SK-N-SH treated with all-trans-retinoic acid at 6 μM for 48 hours (cell line): ENCODE measurements around the gene NIPSNAP3A.

Experiments used
- ATAC-seq: fragments of 200-7000 bp; cut with Tn5 transposase; 3 replicates; pipeline ENCODE4 v1.9.1; 2020; ENCODE audit warnings: mild to moderate bottlenecking, moderate library complexity
- BACH2 ChIP-seq: fragments of 250-450 bp; sonication (Bioruptor Pico); IDR thresholded peaks from 2 replicates; pipeline ENCODE4 v1.9.0; 2021; ENCODE audit warnings: mild to moderate bottlenecking, borderline replicate concordance
- CSDC2 ChIP-seq: fragments of 250-450 bp; sonication (Bioruptor Pico); IDR thresholded peaks from 2 replicates; pipeline ENCODE4 v1.5.0; 2020; ENCODE audit warnings: mild to moderate bottlenecking, moderate library complexity
- GLIS3 ChIP-seq: fragments of 250-450 bp; sonication (Bioruptor Pico); IDR thresholded peaks from 2 replicates; pipeline ENCODE4 v1.5.0; 2020; ENCODE audit warnings: mild to moderate bottlenecking, moderate library complexity
- ISL1 ChIP-seq: fragments of 250-450 bp; sonication (Bioruptor Pico); IDR thresholded peaks from 2 replicates; pipeline ENCODE4 v2.1.2; 2022; ENCODE audit warnings: mild to moderate bottlenecking, moderate library complexity
- OSR1 ChIP-seq: fragments of 250-450 bp; sonication (Bioruptor Pico); IDR thresholded peaks from 2 replicates; pipeline ENCODE4 v1.8.0; 2022; ENCODE audit warnings: moderate library complexity, mild to moderate bottlenecking, inconsistent platforms
- RARB ChIP-seq: fragments of 250-450 bp; sonication (Bioruptor Pico); IDR thresholded peaks from 2 replicates; pipeline ENCODE4 v1.8.0; 2021; ENCODE audit warnings: mild to moderate bottlenecking, moderate library complexity
- SNAI2 ChIP-seq: fragments of 250-450 bp; sonication (Bioruptor Pico); IDR thresholded peaks from 2 replicates; pipeline ENCODE4 v1.5.0; 2020; ENCODE audit warnings: mild to moderate bottlenecking, moderate library complexity
- TOX ChIP-seq: fragments of 250-450 bp; sonication (Bioruptor Pico); IDR thresholded peaks from 2 replicates; pipeline ENCODE4 v1.8.0; 2021; ENCODE audit warnings: mild to moderate bottlenecking, moderate library complexity, borderline replicate concordance
- ZFP3 ChIP-seq: fragments of 250-450 bp; sonication (Bioruptor Pico); IDR thresholded peaks from 2 replicates; pipeline ENCODE4 v1.5.0; 2020; ENCODE audit warnings: mild to moderate bottlenecking, moderate library complexity
- ZFP30 ChIP-seq: fragments of 450-650 bp; formaldehyde crosslinking; IDR thresholded peaks from 2 replicates; pipeline ENCODE4 v1.5.0; 2022; ENCODE audit warnings: mild to moderate bottlenecking, moderate library complexity
- ZNF565 ChIP-seq: fragments of 450-650 bp; formaldehyde crosslinking; conservative IDR thresholded peaks from 2 replicates; pipeline ENCODE4 v1.5.0; 2020; ENCODE audit warnings: low read depth, mild to moderate bottlenecking, moderate library complexity
- ZNF8 ChIP-seq: fragments of 450-650 bp; formaldehyde crosslinking; IDR thresholded peaks from 2 replicates; pipeline ENCODE4 v1.5.0; 2020; ENCODE audit warnings: mild to moderate bottlenecking, moderate library complexity
- TF ChIP-seq, protein P1 (sequence below): fragments of 250-450 bp; sonication (Bioruptor Pico); IDR thresholded peaks from 2 replicates; pipeline ENCODE4 v1.5.1; 2020; ENCODE audit warnings: low read depth, mild to moderate bottlenecking, moderate library complexity
- TF ChIP-seq, protein P2 (sequence below): fragments of 250-450 bp; sonication (Bioruptor Pico); IDR thresholded peaks from 2 replicates; pipeline ENCODE4 v1.8.0; 2021; ENCODE audit warnings: low read depth, mild to moderate bottlenecking, moderate library complexity, borderline replicate concordance
- TF ChIP-seq, protein P3 (sequence below): fragments of 250-450 bp; sonication (Bioruptor Pico); IDR thresholded peaks from 2 replicates; pipeline ENCODE4 v1.8.0; 2020; ENCODE audit warnings: mild to moderate bottlenecking, moderate library complexity, borderline replicate concordance
- TF ChIP-seq, protein P4 (sequence below): fragments of 250-450 bp; sonication (Bioruptor Pico); IDR thresholded peaks from 2 replicates; pipeline ENCODE4 v1.5.1; 2021; ENCODE audit warnings: mild to moderate bottlenecking, moderate library complexity
- TF ChIP-seq, protein P5 (sequence below): fragments of 250-450 bp; sonication (Bioruptor Pico); IDR thresholded peaks from 2 replicates; pipeline ENCODE4 v1.5.0; 2020; ENCODE audit warnings: mild to moderate bottlenecking, moderate library complexity

The NIPSNAP3A gene

DNA sequence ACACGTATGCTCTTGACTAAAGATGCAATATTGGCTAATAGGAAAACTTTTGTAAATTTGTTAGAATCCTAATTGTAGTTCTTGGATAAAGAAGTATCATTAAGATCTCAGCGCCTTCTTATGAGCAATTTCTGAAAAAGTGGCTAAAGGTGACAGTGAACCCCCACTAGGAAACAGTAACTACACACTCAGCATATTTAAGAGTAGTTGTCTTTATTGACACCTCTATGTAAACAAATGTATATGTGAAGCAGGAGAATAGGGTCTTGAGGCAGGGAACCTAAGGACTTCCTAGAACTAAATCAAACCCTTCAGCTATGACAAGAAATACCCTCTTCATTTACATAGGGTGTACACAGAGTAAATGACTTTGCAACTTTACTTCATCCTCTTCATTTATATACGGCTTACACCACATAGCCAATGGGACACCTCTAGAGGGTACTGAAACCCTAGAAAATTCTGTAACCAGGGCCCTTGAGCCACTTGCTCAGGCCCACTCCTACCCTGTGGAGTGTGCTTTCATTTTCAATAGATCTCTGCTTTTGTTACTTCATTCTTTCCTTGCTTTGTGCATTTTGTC, 2.8 kb downstream of the NIPSNAP3A start:
- ATAC-seq, result no peak
- TF ChIP-seq ISL1 (CRISPR knock-in tag) (no peak), SNAI2 (CRISPR knock-in tag) (no peak), ZFP30 (no peak), CSDC2 (no peak), ZNF565 (CRISPR knock-in tag) (no peak), ZFP3 (CRISPR knock-in tag) (no peak), OSR1 (no peak), GLIS3 (no peak)
- TF ChIP-seq, protein P1, sequence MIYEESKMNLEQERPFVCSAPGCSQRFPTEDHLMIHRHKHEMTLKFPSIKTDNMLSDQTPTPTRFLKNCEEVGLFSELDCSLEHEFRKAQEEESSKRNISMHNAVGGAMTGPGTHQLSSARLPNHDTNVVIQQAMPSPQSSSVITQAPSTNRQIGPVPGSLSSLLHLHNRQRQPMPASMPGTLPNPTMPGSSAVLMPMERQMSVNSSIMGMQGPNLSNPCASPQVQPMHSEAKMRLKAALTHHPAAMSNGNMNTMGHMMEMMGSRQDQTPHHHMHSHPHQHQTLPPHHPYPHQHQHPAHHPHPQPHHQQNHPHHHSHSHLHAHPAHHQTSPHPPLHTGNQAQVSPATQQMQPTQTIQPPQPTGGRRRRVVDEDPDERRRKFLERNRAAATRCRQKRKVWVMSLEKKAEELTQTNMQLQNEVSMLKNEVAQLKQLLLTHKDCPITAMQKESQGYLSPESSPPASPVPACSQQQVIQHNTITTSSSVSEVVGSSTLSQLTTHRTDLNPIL (CRISPR knock-in tag), result no peak
- TF ChIP-seq, protein P2, sequence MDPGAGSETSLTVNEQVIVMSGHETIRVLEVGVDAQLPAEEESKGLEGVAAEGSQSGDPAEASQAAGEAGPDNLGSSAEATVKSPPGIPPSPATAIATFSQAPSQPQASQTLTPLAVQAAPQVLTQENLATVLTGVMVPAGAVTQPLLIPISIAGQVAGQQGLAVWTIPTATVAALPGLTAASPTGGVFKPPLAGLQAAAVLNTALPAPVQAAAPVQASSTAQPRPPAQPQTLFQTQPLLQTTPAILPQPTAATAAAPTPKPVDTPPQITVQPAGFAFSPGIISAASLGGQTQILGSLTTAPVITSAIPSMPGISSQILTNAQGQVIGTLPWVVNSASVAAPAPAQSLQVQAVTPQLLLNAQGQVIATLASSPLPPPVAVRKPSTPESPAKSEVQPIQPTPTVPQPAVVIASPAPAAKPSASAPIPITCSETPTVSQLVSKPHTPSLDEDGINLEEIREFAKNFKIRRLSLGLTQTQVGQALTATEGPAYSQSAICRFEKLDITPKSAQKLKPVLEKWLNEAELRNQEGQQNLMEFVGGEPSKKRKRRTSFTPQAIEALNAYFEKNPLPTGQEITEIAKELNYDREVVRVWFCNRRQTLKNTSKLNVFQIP (CRISPR knock-in tag), result no peak
- TF ChIP-seq, protein P3, sequence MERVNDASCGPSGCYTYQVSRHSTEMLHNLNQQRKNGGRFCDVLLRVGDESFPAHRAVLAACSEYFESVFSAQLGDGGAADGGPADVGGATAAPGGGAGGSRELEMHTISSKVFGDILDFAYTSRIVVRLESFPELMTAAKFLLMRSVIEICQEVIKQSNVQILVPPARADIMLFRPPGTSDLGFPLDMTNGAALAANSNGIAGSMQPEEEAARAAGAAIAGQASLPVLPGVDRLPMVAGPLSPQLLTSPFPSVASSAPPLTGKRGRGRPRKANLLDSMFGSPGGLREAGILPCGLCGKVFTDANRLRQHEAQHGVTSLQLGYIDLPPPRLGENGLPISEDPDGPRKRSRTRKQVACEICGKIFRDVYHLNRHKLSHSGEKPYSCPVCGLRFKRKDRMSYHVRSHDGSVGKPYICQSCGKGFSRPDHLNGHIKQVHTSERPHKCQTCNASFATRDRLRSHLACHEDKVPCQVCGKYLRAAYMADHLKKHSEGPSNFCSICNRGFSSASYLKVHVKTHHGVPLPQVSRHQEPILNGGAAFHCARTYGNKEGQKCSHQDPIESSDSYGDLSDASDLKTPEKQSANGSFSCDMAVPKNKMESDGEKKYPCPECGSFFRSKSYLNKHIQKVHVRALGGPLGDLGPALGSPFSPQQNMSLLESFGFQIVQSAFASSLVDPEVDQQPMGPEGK (CRISPR knock-in tag), result no peak

DNA sequence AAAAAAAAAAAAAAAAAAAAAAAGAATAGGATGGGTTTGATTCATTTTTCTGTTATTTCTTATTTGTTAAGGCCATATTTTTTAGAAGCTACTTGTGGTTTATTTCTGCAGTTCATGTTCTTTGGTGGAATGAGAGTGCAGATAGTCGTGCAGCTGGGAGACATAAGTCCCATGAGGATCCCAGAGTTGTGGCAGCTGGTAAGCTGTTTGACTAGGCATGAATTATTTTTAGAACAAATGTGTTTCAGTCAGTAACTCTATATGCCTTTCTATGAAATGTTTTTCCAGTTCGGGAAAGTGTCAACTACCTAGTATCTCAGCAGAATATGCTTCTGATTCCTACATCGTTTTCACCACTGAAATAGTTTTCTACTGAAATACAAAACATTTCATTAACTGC, 11.5 kb downstream of the NIPSNAP3A start:
- no peak for ATAC-seq
- TF ChIP-seq ZNF565 (CRISPR knock-in tag) (no peak), BACH2 (no peak), GLIS3 (no peak), RARB (CRISPR knock-in tag) (no peak), ZFP30 (no peak), ZNF8 (CRISPR knock-in tag) (no peak), SNAI2 (CRISPR knock-in tag) (no peak)
- TF ChIP-seq, protein P2 (CRISPR knock-in tag), result no peak
- TF ChIP-seq, protein P4, sequence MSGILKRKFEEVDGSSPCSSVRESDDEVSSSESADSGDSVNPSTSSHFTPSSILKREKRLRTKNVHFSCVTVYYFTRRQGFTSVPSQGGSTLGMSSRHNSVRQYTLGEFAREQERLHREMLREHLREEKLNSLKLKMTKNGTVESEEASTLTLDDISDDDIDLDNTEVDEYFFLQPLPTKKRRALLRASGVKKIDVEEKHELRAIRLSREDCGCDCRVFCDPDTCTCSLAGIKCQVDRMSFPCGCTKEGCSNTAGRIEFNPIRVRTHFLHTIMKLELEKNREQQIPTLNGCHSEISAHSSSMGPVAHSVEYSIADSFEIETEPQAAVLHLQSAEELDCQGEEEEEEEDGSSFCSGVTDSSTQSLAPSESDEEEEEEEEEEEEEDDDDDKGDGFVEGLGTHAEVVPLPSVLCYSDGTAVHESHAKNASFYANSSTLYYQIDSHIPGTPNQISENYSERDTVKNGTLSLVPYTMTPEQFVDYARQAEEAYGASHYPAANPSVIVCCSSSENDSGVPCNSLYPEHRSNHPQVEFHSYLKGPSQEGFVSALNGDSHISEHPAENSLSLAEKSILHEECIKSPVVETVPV (CRISPR knock-in tag), result no peak

DNA sequence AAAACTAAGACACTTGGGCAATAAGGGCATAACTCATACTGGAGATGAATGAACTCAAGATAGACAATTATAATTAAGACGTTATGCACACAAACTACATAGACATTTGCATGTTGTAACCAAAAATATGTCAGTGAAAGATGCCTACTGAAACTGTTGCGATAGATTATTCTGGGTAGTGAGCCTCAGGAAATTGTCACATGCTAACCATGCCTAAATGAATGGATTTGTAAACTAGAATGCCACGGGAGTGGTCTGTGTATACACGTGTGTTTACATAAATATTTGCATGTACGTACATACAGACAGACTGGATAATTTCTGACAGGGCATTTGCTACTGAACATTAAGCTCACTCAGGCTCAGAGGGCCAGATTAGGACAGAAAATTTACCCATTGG, 17.7 kb downstream of the NIPSNAP3A start:
- TF ChIP-seq ZFP30, result no peak
- no peak for TF ChIP-seq ZFP3 (CRISPR knock-in tag)
- no peak for TF ChIP-seq SNAI2 (CRISPR knock-in tag)
- TF ChIP-seq, protein P5, sequence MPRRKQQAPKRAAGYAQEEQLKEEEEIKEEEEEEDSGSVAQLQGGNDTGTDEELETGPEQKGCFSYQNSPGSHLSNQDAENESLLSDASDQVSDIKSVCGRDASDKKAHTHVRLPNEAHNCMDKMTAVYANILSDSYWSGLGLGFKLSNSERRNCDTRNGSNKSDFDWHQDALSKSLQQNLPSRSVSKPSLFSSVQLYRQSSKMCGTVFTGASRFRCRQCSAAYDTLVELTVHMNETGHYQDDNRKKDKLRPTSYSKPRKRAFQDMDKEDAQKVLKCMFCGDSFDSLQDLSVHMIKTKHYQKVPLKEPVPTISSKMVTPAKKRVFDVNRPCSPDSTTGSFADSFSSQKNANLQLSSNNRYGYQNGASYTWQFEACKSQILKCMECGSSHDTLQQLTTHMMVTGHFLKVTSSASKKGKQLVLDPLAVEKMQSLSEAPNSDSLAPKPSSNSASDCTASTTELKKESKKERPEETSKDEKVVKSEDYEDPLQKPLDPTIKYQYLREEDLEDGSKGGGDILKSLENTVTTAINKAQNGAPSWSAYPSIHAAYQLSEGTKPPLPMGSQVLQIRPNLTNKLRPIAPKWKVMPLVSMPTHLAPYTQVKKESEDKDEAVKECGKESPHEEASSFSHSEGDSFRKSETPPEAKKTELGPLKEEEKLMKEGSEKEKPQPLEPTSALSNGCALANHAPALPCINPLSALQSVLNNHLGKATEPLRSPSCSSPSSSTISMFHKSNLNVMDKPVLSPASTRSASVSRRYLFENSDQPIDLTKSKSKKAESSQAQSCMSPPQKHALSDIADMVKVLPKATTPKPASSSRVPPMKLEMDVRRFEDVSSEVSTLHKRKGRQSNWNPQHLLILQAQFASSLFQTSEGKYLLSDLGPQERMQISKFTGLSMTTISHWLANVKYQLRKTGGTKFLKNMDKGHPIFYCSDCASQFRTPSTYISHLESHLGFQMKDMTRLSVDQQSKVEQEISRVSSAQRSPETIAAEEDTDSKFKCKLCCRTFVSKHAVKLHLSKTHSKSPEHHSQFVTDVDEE (CRISPR knock-in tag), result no peak
- no peak for TF ChIP-seq RARB (CRISPR knock-in tag)
- TF ChIP-seq, protein P1 (CRISPR knock-in tag), result no peak
- TF ChIP-seq TOX, result no peak
- TF ChIP-seq, protein P3 (CRISPR knock-in tag), result no peak
- no peak for TF ChIP-seq ZNF8 (CRISPR knock-in tag)
- TF ChIP-seq, protein P2 (CRISPR knock-in tag), result no peak
- no peak for ATAC-seq
